HG02588 (cell line): Measurements from ENCODE around the gene ASTL.

Source experiments
- ATAC-seq: cut with Tn5 transposase; IDR thresholded peaks from one replicate; pipeline ENCODE4 v1.9.1; 2021; ENCODE audit warnings: mild to moderate bottlenecking, moderate library complexity; ENCODE audit not compliant: unreplicated experiment

The ASTL gene

GRCh38 chr2:96159084-96159830 lies 21.0 kb upstream of the ASTL start:
- ATAC-seq: no peak

DNA sequence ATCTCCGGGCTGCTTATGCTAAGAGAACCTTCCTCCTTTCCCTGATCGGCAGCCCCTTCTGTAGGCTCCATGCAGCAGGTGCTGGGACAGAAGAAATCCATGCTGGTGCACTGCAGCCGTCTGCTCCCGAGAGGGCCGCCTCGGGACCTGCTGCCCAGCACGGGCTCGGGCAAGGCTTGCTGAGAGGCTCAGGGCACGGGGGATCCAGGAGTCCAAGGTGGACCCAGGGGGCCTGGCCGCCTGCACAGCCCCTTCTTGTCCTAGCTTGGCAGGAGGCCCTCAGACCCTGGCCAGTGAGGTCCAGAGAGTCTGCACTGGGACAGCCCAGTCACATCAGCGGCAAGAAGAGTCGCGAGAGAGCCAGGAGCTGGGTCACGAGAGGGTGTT lies 20.2 kb upstream of the ASTL start:
- ATAC-seq: no peak

DNA sequence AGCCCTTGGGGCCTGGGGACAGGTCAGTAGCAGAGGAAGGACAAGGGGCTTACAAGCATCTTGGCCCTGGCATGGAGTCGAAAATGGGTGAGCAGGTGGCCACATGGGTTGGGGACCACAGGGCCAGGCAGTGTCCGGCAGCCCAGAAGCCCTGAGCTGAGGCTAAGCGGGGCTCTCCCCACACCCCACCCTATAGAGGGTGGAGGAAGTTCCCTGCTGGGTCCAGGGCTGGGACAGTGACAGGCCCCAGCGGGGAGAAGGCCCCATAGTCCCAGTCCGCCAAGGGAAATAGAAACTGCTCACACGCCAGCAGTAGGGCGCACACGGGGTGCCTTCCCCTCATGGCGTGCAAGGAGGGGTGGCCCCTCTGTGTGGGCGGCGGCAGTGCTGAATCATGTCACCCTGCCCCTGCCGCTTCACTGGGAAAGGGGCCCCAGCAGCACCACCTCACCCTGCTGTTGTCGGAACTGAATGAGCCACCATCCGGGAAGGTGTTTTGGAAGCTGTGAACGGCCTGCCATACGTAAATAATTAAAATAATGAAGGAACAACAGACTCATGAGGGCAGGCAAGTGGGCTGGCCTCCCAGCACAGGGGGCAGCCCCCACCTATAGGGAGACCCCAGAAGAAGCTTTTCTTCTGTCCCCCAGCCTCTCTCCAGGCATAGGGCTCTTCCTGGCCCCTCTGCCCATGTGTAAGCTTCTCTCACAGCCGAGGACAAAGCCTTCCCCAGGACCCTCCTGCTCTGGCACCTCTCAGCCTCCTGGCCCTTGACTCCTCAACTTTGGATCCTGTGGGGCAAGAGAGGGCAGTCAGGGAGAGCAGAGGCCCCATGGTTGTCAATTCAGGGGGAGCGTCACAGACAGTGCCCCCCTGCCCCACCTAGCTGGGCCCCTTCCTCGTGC lies 19.6 kb upstream of the ASTL start:
- ATAC-seq: peak; percentile 66

DNA sequence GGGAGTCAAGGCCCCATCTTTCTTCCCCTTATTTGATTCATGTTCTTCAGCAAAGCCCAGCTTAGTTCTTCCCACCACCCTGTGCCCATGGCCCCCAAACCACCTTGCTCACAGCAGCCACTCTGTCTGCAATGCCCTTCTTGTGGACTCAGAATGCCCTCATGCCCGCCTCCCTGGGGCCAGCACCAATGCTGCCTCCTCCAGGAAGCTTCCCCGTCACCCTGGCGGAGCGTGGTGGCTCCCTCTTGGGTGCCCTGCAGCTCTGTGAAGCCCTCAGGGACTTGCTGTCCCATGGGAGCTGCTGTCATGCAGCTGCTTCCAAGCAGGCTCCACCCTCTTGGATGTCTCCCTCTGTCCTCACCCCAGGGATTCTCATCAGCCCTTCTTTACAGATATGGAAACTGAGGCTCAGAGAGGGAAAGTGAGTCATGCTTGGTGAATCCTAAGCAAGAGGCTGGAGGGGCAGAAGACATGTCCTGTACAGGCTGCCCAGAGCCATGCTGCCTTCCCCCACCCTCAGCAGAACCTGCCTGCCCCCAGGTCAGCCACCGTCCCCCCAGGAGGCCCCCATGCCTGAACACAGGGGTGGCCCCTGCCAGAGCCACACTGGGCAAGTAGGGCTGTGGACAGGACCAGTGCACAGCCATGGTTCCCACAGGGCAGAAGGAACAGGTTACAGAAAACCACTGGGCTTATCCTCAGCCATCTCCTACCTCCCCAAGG lies 18.8 kb upstream of the ASTL start:
- ATAC-seq: peak; percentile 30

DNA sequence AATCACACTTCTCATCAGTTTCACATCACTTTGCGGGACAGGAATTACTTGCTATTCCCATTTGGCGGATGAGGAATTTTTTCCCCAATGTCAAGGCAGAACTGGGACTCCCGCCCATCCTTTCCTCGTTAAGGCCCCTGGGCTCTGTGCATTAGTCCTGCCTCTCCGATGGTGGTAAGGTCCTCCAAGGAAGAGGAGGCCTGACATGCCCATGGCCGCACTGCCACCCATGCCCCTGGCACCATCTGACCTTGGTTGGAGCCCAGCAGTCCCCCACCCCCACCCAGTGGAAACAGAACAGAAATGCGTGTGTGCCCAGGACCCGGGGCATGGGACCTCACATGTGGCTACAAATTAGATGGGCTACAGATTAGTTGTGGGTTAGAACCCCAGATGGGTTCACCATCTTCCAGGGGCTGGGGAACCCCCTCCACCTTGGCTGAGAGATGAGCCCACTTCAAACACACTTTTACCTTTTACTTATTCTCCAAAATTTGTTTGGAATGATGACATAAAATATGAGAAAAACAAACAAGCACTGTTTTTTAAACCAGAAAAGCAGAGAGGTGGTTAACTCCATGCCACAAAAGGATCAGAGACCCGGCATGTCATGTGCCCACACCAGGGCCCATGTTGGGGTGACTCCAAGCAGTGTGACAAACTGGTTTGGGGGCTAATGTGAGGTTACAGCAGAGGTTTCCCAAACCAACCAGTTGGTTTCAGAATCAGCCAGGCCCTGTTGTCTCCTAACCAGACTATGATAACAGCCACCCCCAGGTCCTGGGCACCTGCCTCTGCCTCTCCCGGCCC lies 17.9 kb upstream of the ASTL start:
- ATAC-seq: no peak

- ATAC-seq: no peak
Observed at GRCh38 chr2:96154506-96155380, 16.4 kb upstream of the ASTL start.

GRCh38 chr2:96153991-96154431 lies 15.7 kb upstream of the ASTL start:
- ATAC-seq: no peak

GRCh38 chr2:96153291-96153713 lies 15.0 kb upstream of the ASTL start:
- no peak for ATAC-seq

GRCh38 chr2:96152304-96153161 lies 14.2 kb upstream of the ASTL start:
- no peak for ATAC-seq

- ATAC-seq: no peak
Observed at GRCh38 chr2:96151595-96152303, 13.4 kb upstream of the ASTL start.

DNA sequence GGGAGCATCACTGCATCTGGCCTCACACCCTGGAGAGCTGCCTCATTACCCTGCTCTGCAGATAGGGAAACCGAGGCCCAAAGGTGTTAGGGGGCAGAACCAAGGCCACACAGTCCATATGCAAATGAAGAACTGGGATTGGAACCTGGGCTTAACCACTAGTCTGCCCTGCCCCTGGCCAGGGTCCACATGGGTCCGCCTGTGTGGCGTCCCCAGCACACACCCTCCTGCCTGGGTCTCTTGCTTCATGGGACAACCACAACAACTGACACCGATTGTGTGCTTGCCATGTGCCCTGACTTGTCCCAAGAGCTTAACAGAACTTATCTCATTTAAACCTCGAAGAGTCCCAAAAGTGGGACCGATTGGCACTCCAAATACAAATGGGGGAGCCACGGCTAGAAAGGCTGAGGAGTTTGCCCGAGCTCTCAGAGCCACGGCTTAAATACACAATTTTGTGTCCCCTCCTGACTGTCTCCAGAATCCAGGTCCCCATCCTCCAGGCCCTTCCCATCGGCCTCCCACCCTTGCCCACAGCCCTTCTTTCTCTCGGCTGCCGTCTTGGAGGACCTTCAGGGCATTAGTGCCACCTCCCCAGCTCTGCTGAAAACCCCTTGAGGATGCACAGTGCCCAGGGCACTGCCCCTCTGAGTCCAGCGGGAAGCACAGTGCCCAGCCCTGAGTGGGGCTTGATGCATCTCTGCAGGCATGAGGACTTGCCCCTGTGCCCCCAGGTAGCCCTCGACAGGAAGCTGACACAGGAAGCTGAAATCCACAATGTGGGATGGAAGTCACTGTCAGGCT lies 12.7 kb upstream of the ASTL start:
- no peak for ATAC-seq

GRCh38 chr2:96150007-96150640 lies 11.8 kb upstream of the ASTL start:
- no peak for ATAC-seq

DNA sequence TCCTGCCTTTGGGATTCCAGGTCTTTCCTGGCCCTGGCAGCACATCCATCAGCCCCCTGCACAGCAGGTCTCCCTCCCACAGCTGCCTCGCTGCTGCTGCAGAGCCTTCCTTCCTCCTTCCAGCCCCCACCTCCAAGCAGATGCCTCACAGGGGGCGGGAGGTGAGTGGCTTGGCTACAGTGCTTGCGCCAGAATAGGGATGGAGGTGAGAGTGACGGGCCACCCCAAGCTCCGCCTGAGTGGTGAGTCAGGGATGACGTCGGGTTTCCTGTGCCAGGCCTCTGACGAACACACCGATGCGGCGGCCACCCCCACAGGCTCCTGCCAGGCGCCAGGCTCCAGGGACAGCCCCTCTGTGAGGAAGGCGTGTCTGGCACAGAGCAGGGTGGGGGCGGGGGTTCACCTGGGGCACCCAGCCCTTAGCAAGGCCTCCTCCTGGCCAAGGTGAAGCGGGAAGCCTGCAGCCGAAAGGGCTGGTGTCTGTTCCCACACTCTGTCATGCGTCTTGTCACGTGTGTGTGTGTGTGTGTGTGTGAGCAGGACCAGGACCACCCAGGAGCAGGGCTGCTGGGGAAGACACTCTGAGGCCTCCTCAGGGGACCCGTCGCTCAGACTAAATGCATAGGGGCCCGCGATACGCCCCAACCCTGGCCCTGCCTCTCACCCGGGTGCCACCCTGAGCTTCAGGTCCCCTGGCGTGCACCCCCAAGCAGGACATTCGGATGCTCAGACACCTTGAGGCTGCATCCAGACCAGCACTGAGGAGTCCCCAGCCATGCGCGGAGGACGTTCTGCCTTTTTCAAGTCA lies 10.3 kb upstream of the ASTL start:
- peak; percentile 33 for ATAC-seq

DNA sequence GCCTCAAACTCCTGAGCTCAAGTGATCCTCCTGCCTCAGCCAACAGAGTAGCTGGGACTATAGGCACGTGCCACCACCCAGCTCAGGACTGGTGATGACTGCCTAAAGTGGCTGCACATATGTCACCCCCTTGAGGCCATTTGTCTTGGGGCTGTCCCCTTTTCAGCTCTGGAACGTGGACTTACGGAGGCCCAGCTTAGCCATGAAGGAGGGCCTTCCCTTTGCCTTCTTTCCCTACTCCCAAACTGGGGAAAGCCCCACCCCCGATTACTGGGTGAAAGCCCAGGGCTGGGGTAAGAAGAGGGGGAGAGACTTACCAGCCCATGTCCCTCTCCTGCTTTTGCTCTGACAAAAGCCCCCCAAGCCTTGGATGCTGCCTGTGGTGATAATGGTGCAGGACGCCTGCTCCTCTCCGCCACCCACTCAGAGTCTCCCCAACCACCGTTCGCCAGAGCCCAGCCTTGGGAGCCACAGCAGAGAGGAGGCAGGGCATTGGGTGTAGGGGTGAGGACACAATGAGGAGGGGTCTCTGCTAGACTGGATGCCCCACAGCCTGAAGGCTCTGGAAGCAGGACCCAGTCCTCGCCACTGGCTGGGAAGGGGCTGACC lies 9.4 kb upstream of the ASTL start:
- no peak for ATAC-seq

GRCh38 chr2:96146881-96147592 lies 8.7 kb upstream of the ASTL start:
- no peak for ATAC-seq
